HepG2 (cell line): ENCODE measurements around the gene BEAN1. TPM values are rescaled to one million over a fixed set of nuclear protein-coding genes. Genes with fewer than 3 reads are reported as not detected.

Experiments used
- AHR ChIP-seq: IDR thresholded peaks from 2 replicates; pipeline ENCODE4 v1.6.1; 2018; ENCODE audit warnings: missing genetic modification reagents, missing compliant biosample characterization
- ATF7 ChIP-seq, 2 experiments: fragments of 450-650 bp in 1 of 2; sonication (generic) in 1 of 2; formaldehyde crosslinking in 1 of 2; IDR thresholded peaks; 2 replicates each; pipeline versions ENCODE4 v1.4.0 to v1.6.1; 2016 to 2020; ENCODE audit warnings: antibody characterized with exemption in 1 of 2, mild to moderate bottlenecking in 1 of 2, missing genetic modification reagents in 1 of 2
- KAT2B ChIP-seq: fragments of 150-350 bp; IDR thresholded peaks from 2 replicates; pipeline ENCODE4 v1.6.1; 2014; ENCODE audit warnings: low read depth, low read length, borderline replicate concordance
- PAF1 ChIP-seq: IDR thresholded peaks from 2 replicates; pipeline ENCODE4 v1.6.1; 2016; ENCODE audit warnings: missing genetic modification reagents, missing compliant biosample characterization
- PCBP2 ChIP-seq: fragments of 200-400 bp; formaldehyde crosslinking; optimal IDR thresholded peaks from 2 replicates; pipeline ENCODE3; 2018; ENCODE audit warnings: low read length, low read depth; ENCODE audit not compliant: poor library complexity, severe bottlenecking
- POLR2A ChIP-seq, 2 experiments: IDR thresholded peaks; 2 replicates each; pipeline ENCODE4 v1.6.1; 2011; ENCODE audit warnings: low read depth in 2 of 2, low read length in 2 of 2, mild to moderate bottlenecking in 1 of 2, moderate library complexity in 1 of 2; ENCODE audit not compliant: insufficient read depth in 1 of 2
- SRSF9 ChIP-seq: fragments of 200-400 bp; formaldehyde crosslinking; IDR thresholded peaks from 2 replicates; pipeline ENCODE4 v1.6.1; 2018; ENCODE audit warnings: borderline replicate concordance, mild to moderate bottlenecking, low read depth, low read length; ENCODE audit not compliant: insufficient read depth, poor library complexity, severe bottlenecking
- TFDP2 ChIP-seq: sonication (generic); formaldehyde crosslinking; IDR thresholded peaks from 2 replicates; pipeline ENCODE4 v1.4.0; 2020; ENCODE audit warnings: missing genetic modification reagents
- ZBTB38 ChIP-seq: sonication (generic); formaldehyde crosslinking; IDR thresholded peaks from 2 replicates; pipeline ENCODE4 v1.5.1; 2020; ENCODE audit warnings: mild to moderate bottlenecking, missing genetic modification reagents
- ZBTB43 ChIP-seq: sonication (generic); formaldehyde crosslinking; conservative IDR thresholded peaks from 2 replicates; pipeline ENCODE4 v1.4.0; 2020; ENCODE audit warnings: missing genetic modification reagents
- ZNF101 ChIP-seq: sonication (generic); formaldehyde crosslinking; IDR thresholded peaks from 2 replicates; pipeline ENCODE4 v1.4.0; 2020; ENCODE audit warnings: mild to moderate bottlenecking, low read depth, missing genetic modification reagents, borderline replicate concordance
- ZNF337 ChIP-seq: sonication (generic); formaldehyde crosslinking; IDR thresholded peaks from 2 replicates; pipeline ENCODE4 v1.5.1; 2020; ENCODE audit warnings: missing genetic modification reagents, low read depth, mild to moderate bottlenecking, borderline replicate concordance
- ZNF543 ChIP-seq: sonication (generic); formaldehyde crosslinking; IDR thresholded peaks from 2 replicates; pipeline ENCODE4 v1.4.0; 2020; ENCODE audit warnings: mild to moderate bottlenecking, missing genetic modification reagents
- ZNF556 ChIP-seq: sonication (generic); formaldehyde crosslinking; IDR thresholded peaks from 2 replicates; pipeline ENCODE4 v1.4.0; 2020; ENCODE audit warnings: mild to moderate bottlenecking, missing genetic modification reagents, borderline replicate concordance
- ZNF720 ChIP-seq: sonication (generic); formaldehyde crosslinking; IDR thresholded peaks from 2 replicates; pipeline ENCODE4 v1.4.0; 2020; ENCODE audit warnings: missing genetic modification reagents
- ZXDC ChIP-seq: sonication (generic); formaldehyde crosslinking; IDR thresholded peaks from 2 replicates; pipeline ENCODE4 v1.5.0; 2020; ENCODE audit warnings: mild to moderate bottlenecking, missing genetic modification reagents
- polyA plus RNA-seq, 8 experiments: library from polyadenylated mRNA; depleted of rRNA in 3 of 8; stranded (reverse) in 7 of 8; unstranded in 1 of 8; fragments of >200 nt; fragmentation: Illumina TruSeq in 4 of 8; extraction: Trizol in 4 of 8; gene quantifications; 2 replicates each; pipeline versions ENCODE4 v1.2.1 to v1.2.3, GENCODE V29; 2011 to 2016; ENCODE audit warnings: low read depth in 4 of 8, missing spikeins in 1 of 8, mixed read lengths in 1 of 8; ENCODE audit not compliant: insufficient read depth in 1 of 8
- total RNA-seq, 5 experiments: library from RNA; depleted of rRNA; stranded (reverse); fragments of >200 nt; fragmentation: Illumina TruSeq; extraction: Trizol; gene quantifications; 2 replicates each; pipeline ENCODE4 v1.2.3, GENCODE V29; 2016; ENCODE audit warnings: low read depth in 1 of 5
- TF ChIP-seq, protein P1 (sequence below): sonication (generic); formaldehyde crosslinking; IDR thresholded peaks from 2 replicates; pipeline ENCODE4 v1.4.0; 2020; ENCODE audit warnings: missing genetic modification reagents, borderline replicate concordance

The BEAN1 gene
- total and polyA plus RNA-seq, 2 of the 13 experiments (the other 11 are each of a cell fraction or from before 2014, with no cell fraction given), result 0.53 to 1.4 TPM

DNA sequence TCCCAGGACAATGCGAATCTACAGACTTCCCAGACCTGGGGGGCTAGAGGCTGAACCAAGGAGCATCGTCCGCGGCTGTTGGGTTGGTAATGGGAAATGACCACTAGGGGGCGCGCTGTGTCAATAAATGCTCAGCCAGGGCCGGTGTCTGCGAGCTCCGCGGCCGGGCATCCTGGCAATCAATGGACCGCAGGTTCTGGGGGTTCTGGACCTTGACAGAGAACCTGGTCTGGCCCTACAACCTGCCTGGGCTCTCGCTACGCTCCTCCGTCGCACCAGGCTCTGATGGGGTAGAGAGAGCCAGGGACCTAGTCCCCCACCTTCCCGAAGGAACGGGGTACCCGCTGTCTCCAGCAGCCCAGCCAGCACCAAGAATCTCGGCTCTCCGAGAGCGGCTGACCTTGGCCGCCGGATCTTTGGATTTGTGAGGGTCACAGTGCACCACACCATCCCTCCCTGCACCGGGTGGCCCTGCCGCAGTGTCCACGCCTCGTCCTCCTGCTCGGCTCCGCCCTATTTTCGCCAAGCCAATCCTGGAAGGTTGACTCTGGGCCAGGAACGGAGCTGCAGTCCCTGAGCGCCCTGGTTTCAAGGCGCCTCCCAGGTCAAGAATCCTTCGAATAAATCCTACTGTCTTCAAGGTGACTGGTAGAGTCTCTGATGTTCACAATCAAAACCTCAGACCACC, 20.4 kb upstream of the BEAN1 start (continued):
- TF ChIP-seq, protein P1, sequence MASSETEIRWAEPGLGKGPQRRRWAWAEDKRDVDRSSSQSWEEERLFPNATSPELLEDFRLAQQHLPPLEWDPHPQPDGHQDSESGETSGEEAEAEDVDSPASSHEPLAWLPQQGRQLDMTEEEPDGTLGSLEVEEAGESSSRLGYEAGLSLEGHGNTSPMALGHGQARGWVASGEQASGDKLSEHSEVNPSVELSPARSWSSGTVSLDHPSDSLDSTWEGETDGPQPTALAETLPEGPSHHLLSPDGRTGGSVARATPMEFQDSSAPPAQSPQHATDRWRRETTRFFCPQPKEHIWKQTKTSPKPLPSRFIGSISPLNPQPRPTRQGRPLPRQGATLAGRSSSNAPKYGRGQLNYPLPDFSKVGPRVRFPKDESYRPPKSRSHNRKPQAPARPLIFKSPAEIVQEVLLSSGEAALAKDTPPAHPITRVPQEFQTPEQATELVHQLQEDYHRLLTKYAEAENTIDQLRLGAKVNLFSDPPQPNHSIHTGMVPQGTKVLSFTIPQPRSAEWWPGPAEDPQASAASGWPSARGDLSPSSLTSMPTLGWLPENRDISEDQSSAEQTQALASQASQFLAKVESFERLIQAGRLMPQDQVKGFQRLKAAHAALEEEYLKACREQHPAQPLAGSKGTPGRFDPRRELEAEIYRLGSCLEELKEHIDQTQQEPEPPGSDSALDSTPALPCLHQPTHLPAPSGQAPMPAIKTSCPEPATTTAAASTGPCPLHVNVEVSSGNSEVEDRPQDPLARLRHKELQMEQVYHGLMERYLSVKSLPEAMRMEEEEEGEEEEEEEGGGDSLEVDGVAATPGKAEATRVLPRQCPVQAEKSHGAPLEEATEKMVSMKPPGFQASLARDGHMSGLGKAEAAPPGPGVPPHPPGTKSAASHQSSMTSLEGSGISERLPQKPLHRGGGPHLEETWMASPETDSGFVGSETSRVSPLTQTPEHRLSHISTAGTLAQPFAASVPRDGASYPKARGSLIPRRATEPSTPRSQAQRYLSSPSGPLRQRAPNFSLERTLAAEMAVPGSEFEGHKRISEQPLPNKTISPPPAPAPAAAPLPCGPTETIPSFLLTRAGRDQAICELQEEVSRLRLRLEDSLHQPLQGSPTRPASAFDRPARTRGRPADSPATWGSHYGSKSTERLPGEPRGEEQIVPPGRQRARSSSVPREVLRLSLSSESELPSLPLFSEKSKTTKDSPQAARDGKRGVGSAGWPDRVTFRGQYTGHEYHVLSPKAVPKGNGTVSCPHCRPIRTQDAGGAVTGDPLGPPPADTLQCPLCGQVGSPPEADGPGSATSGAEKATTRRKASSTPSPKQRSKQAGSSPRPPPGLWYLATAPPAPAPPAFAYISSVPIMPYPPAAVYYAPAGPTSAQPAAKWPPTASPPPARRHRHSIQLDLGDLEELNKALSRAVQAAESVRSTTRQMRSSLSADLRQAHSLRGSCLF (CRISPR knock-in tag), result no peak
- TF ChIP-seq ZNF720 (CRISPR knock-in tag) (no peak), ZXDC (CRISPR knock-in tag) (no peak), PCBP2 (no peak), ZBTB43 (CRISPR knock-in tag) (no peak), SRSF9 (no peak), TFDP2 (CRISPR knock-in tag) (no peak), ZNF101 (no peak), ZNF337 (CRISPR knock-in tag) (peak; percentile 54; the same call in 1 of the 2 replicates), ZBTB38 (CRISPR knock-in tag) (peak; percentile 79; the same call in 1 of the 2 replicates), POLR2A (IDR thresholded peaks at IDR 0.05; ENCODE audit: insufficient read depth in 1 of 2, low read depth in 2 of 2, low read length in 2 of 2) (0 out of 4 replicates have a peak, but pooled peaks of 1 of the 2 experiments have one; percentile 44), PAF1 (no peak), KAT2B (no peak), AHR (peak; percentile 74; the same call in 1 of the 2 replicates), ZNF556 (CRISPR knock-in tag) (no peak), ATF7 (IDR thresholded peaks at IDR 0.05) (no peak), ATF7 (CRISPR knock-in tag; IDR thresholded peaks at IDR 0.05) (no peak), ZNF543 (CRISPR knock-in tag) (peak; percentile 49; the same call in 1 of the 2 replicates)
